H1 (cell line): ENCODE measurements around the gene MRPL28. TPM values are rescaled to one million over a fixed set of nuclear protein-coding genes. Genes with fewer than 3 reads are reported as not detected.

Source experiments
- RAD21 ChIP-seq, 2 experiments: IDR thresholded peaks in 1 of 2; conservative IDR thresholded peaks in 1 of 2; 2 replicates each; pipeline ENCODE4 v1.6.1; 2011; ENCODE audit warnings: low read depth in 2 of 2, low read length in 2 of 2, improper control_type of control experiment in 1 of 2, inconsistent platforms in 1 of 2, mild to moderate bottlenecking in 1 of 2, moderate library complexity in 1 of 2
- TAF7 ChIP-seq: optimal IDR thresholded peaks from 2 replicates; pipeline ENCODE3; 2011; ENCODE audit warnings: low read depth, mild to moderate bottlenecking, inconsistent platforms, low read length, moderate library complexity, borderline replicate concordance
- polyA plus RNA-seq, 7 experiments: library from polyadenylated mRNA; depleted of rRNA in 3 of 7; stranded (reverse) in 5 of 7; unstranded in 2 of 7; fragments of >200 nt in 5 of 7; fragments of 200-250 nt in 2 of 7; gene quantifications; 1 replicate in 5 of 7; 2 replicates in 1 of 7; 4 replicates in 1 of 7; pipeline versions ENCODE4 v1.2.1 to v1.2.3, GENCODE V29; 2011 to 2013; ENCODE audit warnings: missing spikeins in 2 of 7, mixed read lengths in 2 of 7
- total RNA-seq: library from RNA; stranded (reverse); fragmentation: NEBNext Ultra II Directional; extraction: Animal tissue kit (Norgen Biotek cat#: 25700); gene quantifications from 2 replicates; pipeline ENCODE4 v1.2.1, GENCODE V29; 2021

MRPL28 gene
- total and polyA plus RNA-seq, 2 of the 8 experiments (the other 6 are each of a cell fraction or from before 2014, with no cell fraction given): 88.9 to 188 TPM

DNA sequence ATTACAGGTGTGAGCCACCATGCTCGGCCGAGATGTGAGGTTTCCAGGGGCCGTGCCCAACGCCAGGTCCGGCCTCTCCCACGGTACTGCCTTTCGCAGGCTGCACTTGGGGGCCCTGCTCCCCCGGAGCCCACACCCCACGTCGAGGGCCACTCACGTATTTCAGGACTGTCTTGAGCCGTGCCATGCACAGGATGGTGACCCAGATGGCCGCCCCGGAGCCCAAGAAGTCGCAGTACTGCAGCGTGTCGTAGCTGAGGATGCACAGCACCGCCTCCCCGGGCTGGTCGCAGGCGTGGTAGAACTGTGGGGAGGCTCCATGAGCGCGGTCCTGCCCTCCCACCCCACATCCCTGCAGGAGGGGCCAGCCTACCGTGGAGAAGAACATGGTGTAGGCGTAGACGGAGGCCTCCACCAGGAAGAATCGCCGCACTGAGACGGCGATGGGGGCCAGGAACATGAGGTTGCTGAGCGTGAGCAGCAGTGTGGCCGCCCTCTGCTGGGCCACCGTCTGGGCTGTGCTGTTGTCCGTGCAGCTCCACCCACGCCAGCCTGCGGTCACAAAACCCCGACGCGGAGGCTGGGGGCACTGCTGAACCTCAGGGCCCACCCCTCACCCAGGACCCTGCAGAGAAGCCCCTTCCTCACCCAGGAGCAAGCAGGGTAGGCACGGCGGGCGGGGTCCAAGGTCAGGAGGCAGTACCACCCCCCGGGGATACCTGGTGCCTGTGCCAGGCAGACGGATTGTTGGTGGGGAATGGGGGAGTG is 3.7 kb upstream of the MRPL28 start (continued):
- no peak for TF ChIP-seq RAD21 (IDR thresholded peaks at IDR 0.05 in 1 of 2, conservative IDR thresholded peaks at IDR 0.05 in 1 of 2; ENCODE audit: low read depth in 2 of 2, low read length in 2 of 2)
- TF ChIP-seq TAF7: no peak
